ENCODE measurements around the gene GALNT18.

- no peak for TF ChIP-seq ESRRG (CRISPR knock-in tag; IDR thresholded peaks at IDR 0.05)
- no peak for TF ChIP-seq GLIS3 (CRISPR knock-in tag; IDR thresholded peaks at IDR 0.05)
- TF ChIP-seq PATZ1 (CRISPR knock-in tag; IDR thresholded peaks at IDR 0.05; ENCODE audit: borderline replicate concordance) = no peak
- TF ChIP-seq OSR1 (CRISPR knock-in tag; IDR thresholded peaks at IDR 0.05) = no peak
- TF ChIP-seq ARNTL (CRISPR knock-in tag; IDR thresholded peaks at IDR 0.05; ENCODE audit: borderline replicate concordance, low read depth) = no peak
- TF ChIP-seq PPARA (CRISPR knock-in tag; IDR thresholded peaks at IDR 0.05; ENCODE audit: borderline replicate concordance) = no peak
- TF ChIP-seq ZNF70 (CRISPR knock-in tag; IDR thresholded peaks at IDR 0.05) = no peak
- TF ChIP-seq POU6F1 (CRISPR knock-in tag; IDR thresholded peaks at IDR 0.05; ENCODE audit: borderline replicate concordance, low read depth) = no peak
- no peak for TF ChIP-seq ZNF8 (CRISPR knock-in tag; IDR thresholded peaks at IDR 0.05)
- TF ChIP-seq ZFP3 (CRISPR knock-in tag; IDR thresholded peaks at IDR 0.05) = no peak
- no peak for TF ChIP-seq ZC3H10 (CRISPR knock-in tag; IDR thresholded peaks at IDR 0.05)
- no peak for TF ChIP-seq CSDC2 (CRISPR knock-in tag; IDR thresholded peaks at IDR 0.05)
Observed at GRCh38 chr11:11512090-11512489, 109.7 kb downstream of the GALNT18 start.

Measured in SK-N-SH treated with all-trans-retinoic acid at 6 μM for 48 hours (cell line).